Activated naive CD4-positive, alpha-beta T cell treated with Interleukin-2 at 50 U/mL for 16 hours (primary cell): ENCODE data around the gene PPP6R3.
A peak's percentile ranks its signal among the peaks of the same experiment; 100 is the strongest.
"Not testable (repeated sequence)": the region's sequence is repeated elsewhere in the genome, so short reads cannot be mapped to it uniquely, and the experiment has no call there.

Experiments used
- DNase-seq: peaks from one replicate; pipeline ENCODE4 v3.0.0-alpha.2; 2020

Gene PPP6R3

DNA sequence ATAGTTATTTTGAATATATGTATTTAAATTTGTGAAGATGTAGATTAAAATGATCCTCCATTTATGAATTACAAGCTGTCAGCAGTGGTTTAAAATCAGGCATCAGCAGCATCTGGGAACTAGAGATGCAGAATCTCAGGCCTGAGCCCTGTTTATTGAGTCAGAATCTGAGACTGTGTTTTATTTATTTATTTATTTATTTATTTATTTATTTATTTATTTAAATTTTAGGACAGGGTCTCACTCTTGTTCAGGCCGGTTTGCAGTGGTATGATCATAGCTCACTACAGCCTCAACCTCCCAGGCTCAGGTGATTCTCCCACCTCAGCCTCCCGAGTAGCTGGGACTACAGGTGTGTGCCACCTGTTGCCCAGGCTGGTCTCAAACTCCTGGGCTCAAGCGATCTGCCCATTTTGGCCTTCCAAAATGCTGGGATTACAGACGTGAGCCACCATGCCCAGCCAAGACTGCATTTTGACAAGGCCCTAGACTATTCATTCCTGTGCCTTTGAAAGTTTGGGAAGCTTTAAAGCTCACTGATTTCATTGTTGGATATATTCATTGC lies 70.7 kb downstream of the PPP6R3 start:
- DNase-seq = no peak

DNA sequence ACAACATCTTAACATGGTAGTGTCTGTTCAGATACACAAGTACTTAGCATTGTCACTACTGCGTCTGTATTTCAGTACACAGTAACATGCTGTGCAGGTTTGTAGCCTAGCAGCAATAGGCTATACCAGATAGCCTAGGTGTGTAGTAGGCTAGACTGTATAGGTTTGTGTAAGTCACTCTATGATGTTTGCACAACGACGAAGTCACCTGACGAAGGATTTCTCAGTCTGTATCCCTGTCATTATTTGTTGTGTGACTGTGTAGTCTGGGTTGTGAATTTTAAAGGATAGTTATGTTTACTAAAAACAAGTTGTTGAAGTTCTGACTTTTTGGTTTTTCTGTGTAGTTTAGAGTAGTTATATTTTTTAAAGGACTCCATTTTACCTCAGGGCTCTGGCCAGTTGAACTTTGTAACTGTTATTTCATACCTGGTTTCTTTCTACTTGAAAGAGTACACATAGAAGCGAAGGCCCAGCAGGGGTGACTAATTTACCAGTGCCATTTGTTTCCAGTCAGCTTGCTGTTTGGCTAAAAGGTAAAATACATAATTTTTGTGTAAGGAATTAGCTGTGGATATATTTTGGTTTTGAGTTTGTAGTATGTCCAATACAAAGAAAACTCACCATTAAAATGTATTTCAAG lies 72.3 kb downstream of the PPP6R3 start:
- DNase-seq = no peak

DNA sequence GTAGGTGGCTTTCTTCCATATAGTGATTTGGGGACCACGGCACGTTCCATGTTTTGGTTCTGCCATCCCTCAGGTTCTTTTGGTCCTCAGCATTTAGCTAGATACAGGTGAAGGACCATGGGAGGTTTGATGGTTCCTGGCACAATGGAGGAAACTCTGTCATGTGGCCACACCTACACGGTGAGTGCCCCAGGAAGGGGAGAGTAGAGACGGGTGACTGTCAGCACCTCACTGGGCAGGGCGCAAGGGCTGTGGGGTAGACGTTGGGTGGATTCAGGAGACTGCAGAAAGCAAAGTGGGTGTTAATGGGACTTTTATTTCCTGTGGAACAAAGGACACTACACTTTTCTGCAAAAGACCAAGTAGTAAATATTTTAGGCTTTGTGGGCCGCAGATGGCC lies 73.4 kb downstream of the PPP6R3 start:
- no peak for DNase-seq

DNA sequence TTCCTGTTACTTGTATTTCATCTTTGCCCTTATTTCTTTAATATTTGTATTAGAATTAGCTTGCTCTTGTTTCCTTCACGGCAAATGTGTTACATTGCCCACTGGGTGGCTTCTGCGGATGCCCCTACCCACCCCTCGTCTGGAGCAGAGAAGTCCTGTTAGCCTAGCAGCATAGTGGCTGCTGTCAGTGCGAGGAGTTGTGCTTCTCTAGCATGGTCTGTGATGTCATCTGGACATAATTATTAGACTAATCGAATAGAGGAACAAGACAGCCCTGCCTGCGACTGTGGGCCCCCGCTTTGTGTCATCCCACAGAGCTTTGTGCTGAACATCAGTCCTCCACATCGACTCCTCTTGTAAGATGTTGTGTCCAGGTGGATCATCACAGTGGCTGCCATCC lies 74.5 kb downstream of the PPP6R3 start:
- DNase-seq = no peak

DNA sequence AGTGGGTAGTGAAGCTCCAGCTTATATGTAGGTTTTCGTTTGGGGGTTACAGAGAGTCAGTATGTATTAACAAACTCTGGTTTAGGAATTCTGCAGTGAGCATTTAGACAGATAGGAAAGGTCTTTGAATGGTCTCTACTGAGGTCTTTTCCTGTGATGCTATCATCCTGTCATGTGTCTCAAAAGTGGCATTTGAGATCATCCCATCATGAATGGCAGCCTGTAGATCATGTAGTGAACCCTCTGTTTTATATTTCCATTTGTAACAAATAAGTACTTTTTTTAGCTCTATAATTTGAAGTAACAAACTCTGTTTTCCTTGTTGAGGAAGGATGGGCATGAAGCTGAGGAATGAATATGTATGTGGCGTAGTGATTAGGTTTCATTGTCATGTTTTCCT lies 76.2 kb downstream of the PPP6R3 start:
- DNase-seq = no peak

DNA sequence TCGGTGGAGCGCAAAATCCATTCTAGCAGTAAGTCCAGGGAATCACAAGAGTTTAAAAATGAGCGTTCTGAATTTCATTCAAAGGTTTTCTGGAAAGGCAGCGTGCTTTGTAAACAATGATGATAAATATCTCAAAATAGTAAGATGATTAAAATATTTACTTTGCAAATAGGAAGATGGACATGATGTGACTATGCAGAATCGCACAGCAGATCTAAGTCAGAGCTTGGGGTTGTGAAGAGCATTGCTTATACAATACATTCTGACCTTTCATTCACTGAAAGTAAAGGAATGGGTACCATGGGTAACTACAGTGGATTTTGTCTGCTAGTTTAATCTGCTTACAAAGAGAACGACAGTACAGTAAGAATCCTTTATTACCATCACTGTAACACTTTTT lies 77.5 kb downstream of the PPP6R3 start:
- no peak for DNase-seq

DNA sequence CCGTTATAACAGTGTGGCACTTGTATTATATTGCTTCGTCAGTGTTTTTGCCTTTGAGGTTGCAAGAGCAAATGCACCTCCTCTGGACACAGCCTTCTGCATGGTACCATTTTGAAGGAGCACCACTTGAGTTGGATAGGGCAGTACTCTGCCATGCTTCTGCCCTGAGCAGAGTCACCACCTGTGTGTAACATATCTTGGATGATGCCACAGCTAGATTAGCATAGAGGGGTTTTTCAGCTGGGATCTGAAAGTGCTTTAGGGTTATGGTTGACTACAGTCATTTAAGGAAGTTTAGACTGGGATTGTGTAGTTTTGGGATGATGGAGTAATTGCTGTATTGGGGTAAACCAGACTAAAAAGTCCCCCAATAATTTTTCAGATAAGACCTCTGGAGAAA lies 78.8 kb downstream of the PPP6R3 start:
- no peak for DNase-seq

DNA sequence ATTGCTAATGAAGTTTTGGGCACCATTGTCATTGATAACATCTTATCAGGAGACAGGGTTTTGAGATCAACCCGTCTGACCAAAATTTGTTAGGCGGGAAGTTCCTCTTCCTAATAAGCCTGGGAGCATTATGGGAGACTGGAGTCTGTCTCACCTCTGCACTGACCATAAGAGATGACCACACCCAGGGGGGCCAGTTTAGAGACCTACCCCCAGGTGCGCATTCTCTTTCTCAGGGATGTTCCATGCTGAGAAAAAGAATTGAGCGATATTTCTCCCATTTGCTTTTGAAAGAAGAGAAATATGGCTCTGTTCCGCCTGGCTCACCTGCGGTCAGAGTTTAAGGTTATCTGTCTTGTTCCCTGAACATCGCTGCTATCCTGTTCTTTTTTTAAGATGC lies 80.0 kb downstream of the PPP6R3 start:
- DNase-seq = not testable (repeated sequence)

DNA sequence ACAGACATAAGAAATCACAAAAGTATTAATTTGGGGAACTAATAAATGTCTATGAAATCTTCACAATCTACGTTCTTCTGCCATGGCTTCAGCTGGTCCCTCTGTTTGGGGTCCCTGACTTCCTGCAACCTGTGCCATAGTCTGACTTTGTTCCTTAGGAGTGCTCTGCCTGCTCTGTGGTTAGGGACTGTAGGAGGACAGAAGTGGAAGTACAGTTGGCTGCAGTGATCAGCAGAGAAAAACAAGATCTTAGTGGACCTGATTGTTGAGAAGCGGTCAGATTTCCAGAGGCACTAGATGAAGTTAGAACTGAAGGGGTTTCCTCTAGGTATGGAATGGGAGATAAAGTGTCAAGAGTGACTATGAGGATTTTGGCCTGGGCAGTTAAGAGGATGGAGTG lies 80.6 kb downstream of the PPP6R3 start:
- no peak for DNase-seq

DNA sequence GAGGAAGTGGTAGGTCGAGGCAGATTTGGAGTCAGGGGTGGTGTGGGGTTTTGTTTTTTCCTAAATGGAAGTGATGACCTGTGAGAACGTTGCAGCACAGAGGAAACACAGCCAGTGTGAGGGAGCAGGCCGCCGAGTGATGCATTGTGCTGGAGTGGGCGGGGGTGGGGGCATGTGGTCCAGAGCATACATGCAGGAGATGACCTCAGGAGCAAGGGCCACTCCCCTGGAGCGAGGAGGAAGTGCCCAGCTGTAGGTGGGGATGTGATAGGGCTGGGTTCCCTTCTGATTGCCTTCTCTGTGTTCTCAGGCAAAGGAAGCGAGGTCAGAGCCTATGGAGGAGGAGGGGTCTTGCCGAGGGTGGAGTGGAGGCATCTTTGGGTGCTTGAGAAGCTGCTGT lies 81.4 kb downstream of the PPP6R3 start:
- no peak for DNase-seq

DNA sequence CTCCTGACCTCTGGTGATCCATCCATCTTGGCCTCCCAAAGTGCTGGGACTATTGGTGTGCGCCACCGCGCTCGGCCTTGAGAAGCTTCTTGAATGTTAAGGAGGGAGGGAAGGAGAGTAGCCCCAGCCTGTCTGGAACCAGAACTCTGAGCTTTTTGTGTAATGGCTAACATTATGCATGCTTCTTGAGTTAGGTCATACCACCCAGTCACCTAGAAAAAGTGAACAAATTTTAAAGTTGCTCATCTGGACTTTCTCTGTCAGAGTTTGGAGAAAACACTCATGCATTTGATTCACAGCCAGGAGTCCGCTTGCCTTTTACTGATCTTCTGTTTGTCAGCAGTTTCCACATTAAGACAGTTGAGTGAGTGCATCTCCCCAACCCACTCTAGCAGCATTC lies 82.1 kb downstream of the PPP6R3 start:
- no peak for DNase-seq

DNA sequence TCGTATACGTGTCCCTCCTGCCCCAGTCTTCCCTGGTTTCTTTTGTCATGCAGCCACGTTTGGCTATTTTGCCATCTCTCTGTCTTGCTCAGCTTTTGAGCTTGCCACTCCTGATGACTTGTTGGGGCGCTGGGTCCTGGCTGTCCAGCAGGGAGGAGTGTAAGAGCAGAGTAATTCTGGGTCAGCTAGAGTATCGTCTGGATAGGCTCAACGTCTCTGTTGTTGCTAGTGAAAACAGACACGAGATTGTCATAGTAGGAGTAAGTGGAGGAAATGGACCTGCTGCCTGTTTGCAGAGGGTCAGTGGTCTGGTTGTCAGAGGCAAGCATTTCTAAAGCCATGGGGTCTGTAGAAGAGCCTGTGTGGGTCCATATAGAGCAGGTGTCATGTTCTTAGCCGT lies 83.0 kb downstream of the PPP6R3 start:
- no peak for DNase-seq

DNA sequence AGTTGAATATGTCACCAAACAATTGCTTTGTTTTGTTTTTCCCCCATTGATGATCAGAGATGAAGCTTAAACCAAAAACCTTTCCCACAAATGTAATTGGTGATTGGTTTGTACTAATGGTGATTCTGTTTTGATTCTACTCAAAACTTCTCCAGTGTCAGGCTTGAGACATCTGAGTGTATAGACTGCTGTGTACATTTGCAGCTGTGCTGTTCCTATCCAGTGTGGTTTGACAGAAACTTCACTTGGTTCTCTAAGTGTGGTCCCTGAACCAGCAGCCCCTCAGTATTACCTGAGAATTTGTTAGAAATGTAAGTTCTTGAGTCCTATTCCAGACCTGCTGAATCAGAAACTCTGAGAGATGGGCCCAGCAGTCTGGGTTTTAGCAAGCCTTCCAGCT lies 84.8 kb downstream of the PPP6R3 start:
- no peak for DNase-seq

DNA sequence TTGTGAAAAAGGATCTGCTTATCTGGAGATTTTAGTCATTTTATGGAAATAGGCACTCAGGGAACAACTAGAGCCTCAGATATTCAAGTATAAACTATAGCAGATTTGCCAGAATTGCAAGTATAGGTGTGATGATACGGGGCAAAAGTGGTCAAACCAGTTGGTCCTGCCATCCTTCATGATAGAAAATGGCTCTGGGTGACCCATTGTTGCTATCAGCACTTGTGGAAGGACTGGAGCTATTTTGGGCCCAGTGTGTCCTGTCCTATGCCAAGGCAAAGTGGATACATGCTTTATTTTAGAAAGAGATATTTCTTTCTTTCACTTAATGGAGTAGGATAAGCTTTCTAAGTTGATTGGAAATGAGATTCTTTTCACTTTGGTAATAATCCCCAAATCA lies 85.2 kb downstream of the PPP6R3 start:
- DNase-seq = no peak

DNA sequence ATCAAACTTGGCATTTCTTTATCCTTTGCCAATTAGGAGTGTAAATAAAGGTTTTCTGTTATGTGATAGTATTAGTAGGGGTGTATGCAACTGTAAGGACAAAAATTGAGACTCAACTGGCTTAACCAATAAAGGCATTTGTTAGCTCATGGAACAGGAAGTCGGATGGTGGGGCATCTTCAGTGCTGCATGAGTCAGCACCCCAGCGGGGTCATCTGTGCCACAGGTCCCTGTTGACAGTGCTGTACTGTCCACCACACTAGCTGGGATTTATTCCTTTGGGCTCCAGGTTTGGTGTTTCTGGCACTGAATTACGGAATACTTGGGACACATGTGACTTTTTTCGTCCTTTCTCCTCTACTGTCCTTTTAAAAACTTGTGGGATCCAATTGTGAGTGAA lies 86.0 kb downstream of the PPP6R3 start:
- DNase-seq = no peak

DNA sequence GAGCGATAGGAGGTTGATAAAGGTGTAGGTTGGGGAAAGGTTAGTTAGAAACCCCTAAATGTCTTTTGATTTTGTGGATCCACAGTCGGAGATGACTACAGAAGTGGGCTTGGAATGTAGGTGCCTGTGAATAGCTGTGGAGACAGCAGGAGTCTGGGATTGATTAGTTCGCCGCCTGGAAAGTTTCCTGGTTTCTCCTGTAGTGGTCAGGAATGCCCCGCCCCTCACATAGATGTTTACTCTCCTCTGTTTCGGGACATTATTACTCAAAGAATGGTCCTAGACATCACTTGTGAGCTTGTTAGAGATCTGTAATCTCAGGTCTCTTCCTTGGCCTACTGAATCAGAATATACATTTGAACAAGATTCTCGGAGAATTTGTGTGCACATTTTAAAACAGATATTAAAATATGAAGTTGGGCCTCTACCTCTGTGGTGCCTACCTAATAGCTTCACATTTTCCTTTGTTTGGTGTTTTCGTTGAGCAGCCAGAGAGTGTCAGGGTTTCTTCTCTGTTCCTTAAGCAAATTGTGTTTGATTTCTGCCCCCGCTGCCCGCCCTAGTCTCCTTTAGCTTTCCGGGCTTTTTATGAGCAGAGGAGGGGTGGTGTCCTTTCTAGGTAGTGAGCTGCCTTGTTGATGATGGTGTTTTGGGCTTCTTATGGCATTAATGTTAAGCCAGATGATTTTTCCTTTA lies 89.4 kb downstream of the PPP6R3 start:
- DNase-seq = no peak

DNA sequence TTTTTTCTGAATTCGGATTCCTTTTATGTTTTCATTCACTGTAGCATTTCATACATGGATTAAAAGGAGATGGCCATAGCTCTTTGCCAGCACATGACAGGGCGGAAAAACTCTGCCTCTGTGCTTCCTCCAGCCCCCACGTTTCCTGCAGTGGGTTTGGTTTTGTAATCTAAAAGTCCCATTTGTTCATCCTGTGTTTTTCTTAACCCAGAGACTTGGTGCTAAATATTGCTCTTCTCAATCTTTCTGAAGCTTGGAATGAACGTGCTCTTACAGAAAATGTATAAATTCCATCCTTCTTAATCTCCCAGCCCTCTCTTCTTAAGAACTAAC lies 89.9 kb downstream of the PPP6R3 start:
- DNase-seq = peak; percentile 33

DNA sequence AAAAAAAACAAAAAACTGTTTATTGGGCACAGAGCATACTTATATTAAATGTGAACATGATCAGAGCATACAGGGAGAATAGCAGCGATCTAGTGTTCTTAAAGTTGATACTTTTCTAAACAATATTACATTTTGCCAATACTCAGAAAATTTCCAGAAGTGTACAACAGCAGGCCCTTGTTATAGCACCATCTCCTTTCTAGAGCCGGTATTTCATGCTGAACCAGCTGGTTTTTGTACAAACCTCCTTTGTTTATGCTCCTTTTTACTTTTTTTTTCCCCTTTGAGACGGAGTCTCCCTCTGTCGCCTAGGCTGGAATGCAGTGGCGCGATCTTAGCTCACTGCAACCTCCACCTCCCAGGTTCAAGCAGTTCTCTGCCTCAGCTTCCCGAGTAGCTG lies 90.7 kb downstream of the PPP6R3 start:
- DNase-seq = no peak

DNA sequence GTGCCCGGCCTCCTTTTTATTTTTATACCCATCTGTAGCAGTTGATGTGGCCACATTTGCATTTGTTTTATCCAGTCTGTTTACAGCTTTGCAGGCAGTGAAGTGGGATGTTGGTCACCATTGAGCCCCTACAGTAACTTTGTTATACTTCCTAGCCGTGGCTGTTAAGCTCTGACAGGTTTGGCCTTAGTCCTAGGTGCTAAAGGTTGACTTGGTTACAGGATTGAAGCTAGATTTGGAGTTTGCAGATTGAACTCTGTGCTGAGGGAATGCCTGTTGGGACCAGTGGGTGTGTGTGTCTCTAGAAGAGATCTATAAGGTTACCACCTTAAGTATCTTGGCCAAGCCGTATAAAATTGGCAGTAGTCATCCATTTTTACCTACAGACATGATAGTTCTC lies 91.2 kb downstream of the PPP6R3 start:
- DNase-seq = no peak

DNA sequence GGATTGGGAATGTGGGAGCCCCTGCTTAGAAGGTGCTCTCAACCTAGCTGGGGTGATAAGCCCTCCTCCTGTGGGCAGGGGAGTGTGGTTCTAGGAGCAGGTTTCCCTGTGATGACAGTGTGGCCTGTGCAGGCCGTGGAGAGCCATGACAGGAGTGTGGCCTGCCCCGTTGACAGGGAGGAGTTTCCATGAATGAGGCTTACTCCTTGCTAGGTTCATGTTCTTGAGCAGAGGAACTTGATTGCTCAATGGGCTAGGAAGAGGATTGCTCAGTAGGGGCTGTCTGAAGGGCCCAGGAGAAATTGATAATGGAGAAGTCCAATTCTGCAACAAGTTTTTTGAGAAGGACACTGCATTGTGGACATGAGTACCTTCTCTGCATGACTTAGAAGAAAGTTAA lies 92.0 kb downstream of the PPP6R3 start:
- DNase-seq = no peak

DNA sequence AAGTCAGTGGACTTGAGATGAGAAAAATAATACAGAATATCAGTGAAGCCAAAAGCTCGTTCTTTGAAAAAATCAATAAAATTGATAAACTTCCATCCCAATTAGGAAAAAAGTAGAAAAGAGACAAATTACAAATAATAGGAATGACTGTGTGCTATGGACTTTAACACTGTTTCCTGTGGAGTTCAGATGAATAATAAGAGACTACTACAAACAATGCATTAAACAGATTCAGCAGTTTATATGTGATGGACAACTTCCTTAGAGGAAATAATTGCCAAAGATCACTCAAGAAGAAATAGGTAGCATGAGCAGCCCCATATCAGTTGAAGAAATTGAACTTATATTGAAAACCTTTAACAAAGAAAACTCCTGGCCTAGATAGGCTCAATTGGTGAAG lies 99.7 kb downstream of the PPP6R3 start:
- DNase-seq = no peak

DNA sequence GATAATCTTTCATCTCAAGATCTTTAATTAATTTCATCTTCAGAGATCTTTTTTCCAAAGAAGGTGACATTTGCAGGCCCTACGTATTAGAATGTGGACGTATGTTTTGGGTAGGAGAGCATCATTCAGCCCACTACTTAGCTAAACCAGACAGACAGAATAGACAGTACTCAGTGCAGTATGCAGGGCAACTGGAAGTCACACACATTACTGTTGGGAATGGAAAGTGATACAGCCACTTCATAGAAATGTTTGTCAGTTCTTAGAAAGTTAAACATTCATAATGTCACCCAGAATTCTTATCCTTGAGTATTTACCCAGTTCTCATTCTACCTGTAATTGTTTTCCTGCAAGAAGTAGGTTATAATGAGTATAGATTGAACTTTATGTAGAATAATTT lies 102.9 kb downstream of the PPP6R3 start:
- DNase-seq = no peak

DNA sequence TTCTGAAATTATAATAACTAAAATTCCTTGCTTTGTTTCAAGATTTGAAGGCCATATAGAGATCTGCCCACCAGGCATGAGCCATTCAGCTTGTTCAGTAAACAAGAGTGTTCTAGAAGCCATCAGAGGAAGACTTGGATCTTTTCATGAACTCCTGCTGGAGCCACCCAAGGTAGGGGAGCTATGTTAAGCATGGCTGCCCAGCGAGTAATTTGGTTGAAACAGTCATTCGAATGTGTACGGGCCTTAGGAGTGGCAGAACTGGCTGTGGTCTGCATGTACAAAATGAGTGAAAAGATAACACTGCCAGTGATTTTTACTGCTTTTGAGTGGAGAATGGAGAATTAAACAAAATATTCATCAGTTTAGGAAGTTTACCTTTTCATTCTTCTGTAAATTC lies 103.7 kb downstream of the PPP6R3 start:
- DNase-seq = no peak

DNA sequence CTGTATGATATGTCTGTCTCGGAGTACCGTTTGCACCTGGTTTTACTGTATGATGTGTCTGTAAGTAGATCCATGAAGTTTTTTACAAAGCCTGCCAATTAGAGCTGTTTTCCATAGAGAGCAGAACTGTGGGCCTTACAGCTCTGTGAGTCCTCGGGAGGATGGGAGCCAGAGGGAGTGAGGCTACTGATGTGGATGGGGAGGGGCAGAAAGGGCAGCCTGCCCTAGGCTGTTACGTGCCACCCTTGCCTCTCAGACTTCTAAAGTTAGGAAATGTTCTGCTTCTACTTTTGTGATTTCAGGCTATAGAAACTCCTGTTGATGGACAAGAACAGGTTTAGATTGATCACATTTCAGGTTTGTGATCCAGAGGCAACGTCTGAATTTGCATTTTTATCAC lies 105.2 kb downstream of the PPP6R3 start:
- DNase-seq = no peak

DNA sequence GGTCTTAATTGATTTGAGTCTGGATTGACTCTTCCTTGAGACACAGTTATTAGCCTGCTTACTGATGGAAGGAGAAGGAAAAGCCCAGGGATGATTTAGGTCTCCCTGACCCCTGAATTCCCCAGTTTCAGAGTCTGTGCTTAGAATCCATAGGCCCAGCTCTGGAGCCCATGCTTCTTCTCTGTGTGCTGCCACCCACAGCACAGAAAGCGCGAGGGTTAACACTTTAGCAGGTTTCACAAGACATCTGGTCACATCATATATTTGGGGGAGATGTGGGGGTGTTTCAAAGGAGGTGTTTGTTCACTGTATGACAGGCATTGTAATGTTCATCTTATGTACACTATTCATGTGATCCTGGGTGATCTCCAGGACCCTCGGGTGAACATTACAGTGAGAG lies 107.0 kb downstream of the PPP6R3 start:
- no peak for DNase-seq
